Left ventricle myocardium inferior (tissue), 1 donor: ENCODE measurements around the gene SLC4A11. TPM values are rescaled to one million over a fixed set of nuclear protein-coding genes. Genes with fewer than 3 reads are reported as not detected.

Experiments
- DNase-seq: peaks from one replicate; pipeline ENCODE4 v3.0.0-alpha.2; 2020
- H3K27ac ChIP-seq: fragments of 200-600 bp; replicated peaks from 2 replicates; pipeline ENCODE4 v1.8.0; 2021
- H3K27me3 ChIP-seq: fragments of 200-600 bp; 2 replicates; pipeline ENCODE4 v1.8.0; 2021; ENCODE audit warnings: low read depth
- H3K36me3 ChIP-seq: fragments of 200-600 bp; 2 replicates; pipeline ENCODE4 v1.8.0; 2021
- H3K4me1 ChIP-seq: fragments of 200-600 bp; 2 replicates; pipeline ENCODE4 v1.8.0; 2021
- H3K4me3 ChIP-seq: fragments of 200-600 bp; 2 replicates; pipeline ENCODE4 v1.8.0; 2021; ENCODE audit warnings: mild to moderate bottlenecking, moderate library complexity
- H3K9me3 ChIP-seq: fragments of 200-600 bp; replicated peaks from 2 replicates; pipeline ENCODE4 v1.8.0; 2021
- CTCF ChIP-seq: fragments of 200-600 bp; IDR thresholded peaks from 2 replicates; pipeline ENCODE4 v1.8.0; 2021; ENCODE audit warnings: antibody characterized with exemption, mild to moderate bottlenecking, borderline replicate concordance
- intact Hi-C: fragments of 100-400 bp; cut with micrococcal nuclease; formaldehyde crosslinking; loops from one replicate; pipeline ENCODE4 v1.11.0; 2022
- total RNA-seq: library from RNA; stranded (reverse); fragmentation: NEBNext Ultra II Directional; extraction: Animal tissue kit (Norgen Biotek cat#: 25700); gene quantifications from one replicate; pipeline ENCODE4 v1.2.1, GENCODE V29; 2021
- donor health status: DM: no; HTN: yes; CAD: no; lungs with severe emphysema.

Gene SLC4A11
- total RNA-seq, 1 donor from 2014 or later: 0.11 TPM

GRCh38 chr20:3233991-3234498, 4.9 kb downstream of the SLC4A11 start:
- Histone ChIP-seq H3K27ac (no peak overlapping the region), H3K9me3 (no peaks in the 10 kb centered on the region), H3K4me3 (no peak overlapping the region), H3K4me1 (peaks cover 15% of the 10 kb centered on the region), H3K36me3 (no peaks in the 10 kb centered on the region), H3K27me3 (peaks cover 43% of the 10 kb centered on the region)
- TF ChIP-seq CTCF: no peak
- intact Hi-C loops: no loop called here
- no peak for DNase-seq

- Histone ChIP-seq H3K36me3 (no peaks in the 10 kb centered on the region), H3K4me1 (peaks cover 9% of the 10 kb centered on the region), H3K4me3 (no peak overlapping the region), H3K27ac (no peak overlapping the region), H3K9me3 (no peaks in the 10 kb centered on the region), H3K27me3 (peaks cover 36% of the 10 kb centered on the region)
- no peak for TF ChIP-seq CTCF
- intact Hi-C loops: no loop called here
- no peak for DNase-seq
Measured at GRCh38 chr20:3233131-3233990, 5.6 kb downstream of the SLC4A11 start.

GRCh38 chr20:3231889-3232588, 7.0 kb downstream of the SLC4A11 start:
- Histone ChIP-seq H3K4me1 (no peaks in the 10 kb centered on the region), H3K27me3 (peaks cover 23% of the 10 kb centered on the region), H3K4me3 (no peak overlapping the region), H3K27ac (no peak overlapping the region), H3K36me3 (no peaks in the 10 kb centered on the region), H3K9me3 (no peaks in the 10 kb centered on the region)
- TF ChIP-seq CTCF: no peak
- no peak for DNase-seq
- intact Hi-C loops: no loop called here

GRCh38 chr20:3231116-3231515, 7.9 kb downstream of the SLC4A11 start:
- no peak overlapping the region for H3K4me3 ChIP-seq
- H3K36me3 ChIP-seq: no peaks in the 10 kb centered on the region
- H3K9me3 ChIP-seq: no peaks in the 10 kb centered on the region
- H3K27ac ChIP-seq: no peak overlapping the region
- no peaks in the 10 kb centered on the region for H3K4me1 ChIP-seq
- intact Hi-C loops: no loop called here
- no peak for TF ChIP-seq CTCF
- no peak for DNase-seq
- H3K27me3 ChIP-seq: peaks cover 13% of the 10 kb centered on the region

DNA sequence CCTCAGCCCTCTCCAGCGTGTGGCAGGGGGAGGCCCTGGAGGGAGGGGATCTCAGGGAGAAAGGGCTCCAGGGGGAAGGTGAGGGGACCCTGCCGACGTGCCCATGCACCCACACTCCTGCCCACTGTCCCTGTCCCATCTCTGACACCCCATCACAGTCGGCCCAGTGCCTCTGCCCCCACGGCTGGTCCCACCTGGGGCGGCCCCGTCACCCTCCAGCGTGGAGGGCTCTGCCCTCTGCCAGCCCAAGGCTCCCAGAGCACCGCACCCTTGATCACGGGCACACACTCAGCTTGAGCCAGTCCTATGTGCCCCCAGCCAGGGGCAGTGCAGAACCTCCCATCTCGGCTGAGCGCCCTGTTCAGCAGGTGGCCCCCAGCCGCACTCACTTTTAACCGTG, 9.2 kb downstream of the SLC4A11 start:
- Histone ChIP-seq H3K36me3 (no peaks in the 10 kb centered on the region), H3K4me1 (no peaks in the 10 kb centered on the region), H3K9me3 (no peaks in the 10 kb centered on the region), H3K27ac (no peak overlapping the region), H3K4me3 (no peak overlapping the region), H3K27me3 (peaks cover 2% of the 10 kb centered on the region)
- no peak for TF ChIP-seq CTCF
- intact Hi-C loops: no loop called here
- DNase-seq: no peak
